Measurements from ENCODE around the gene CREBZF. TPM values are rescaled to one million over a fixed set of nuclear protein-coding genes. Genes with fewer than 3 reads are reported as not detected.

Gene CREBZF, protein sequence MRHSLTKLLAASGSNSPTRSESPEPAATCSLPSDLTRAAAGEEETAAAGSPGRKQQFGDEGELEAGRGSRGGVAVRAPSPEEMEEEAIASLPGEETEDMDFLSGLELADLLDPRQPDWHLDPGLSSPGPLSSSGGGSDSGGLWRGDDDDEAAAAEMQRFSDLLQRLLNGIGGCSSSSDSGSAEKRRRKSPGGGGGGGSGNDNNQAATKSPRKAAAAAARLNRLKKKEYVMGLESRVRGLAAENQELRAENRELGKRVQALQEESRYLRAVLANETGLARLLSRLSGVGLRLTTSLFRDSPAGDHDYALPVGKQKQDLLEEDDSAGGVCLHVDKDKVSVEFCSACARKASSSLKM
- total RNA-seq: 27.5 and 40.4 TPM in 2 replicates

- DNase-seq (ENCODE audit: low read depth, low spot score): peak; percentile 77
Measured at GRCh38 chr11:85664615-85665481, at the start of gene CREBZF. Gene CREBZF (minus strand): TSS chr11:85665129. CDS start chr11:85664875, 254 bp downstream.

DNA sequence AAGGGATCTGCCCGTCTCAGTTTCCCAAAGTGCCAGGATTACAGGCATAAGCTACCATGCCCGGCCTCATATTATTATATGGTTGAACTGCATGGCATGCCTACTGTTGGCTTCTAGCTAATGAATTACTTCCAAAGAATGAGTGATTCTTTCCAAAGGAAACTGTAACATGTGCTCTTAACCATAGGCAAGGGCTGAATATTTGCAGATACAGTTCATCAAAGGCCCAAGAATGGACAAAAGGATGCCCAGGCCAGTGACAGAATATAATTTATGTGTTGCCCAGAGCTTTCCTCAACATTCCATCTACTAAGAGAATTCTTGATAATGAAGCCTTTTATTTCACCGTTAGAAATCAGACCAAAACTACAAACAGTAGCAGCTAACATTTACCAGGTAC is 48.0 kb upstream of the CREBZF start:
- no peak for DNase-seq (ENCODE audit: low read depth, low spot score)

GRCh38 chr11:85710917-85711316 is 46.0 kb upstream of the CREBZF start:
- DNase-seq (ENCODE audit: low read depth, low spot score): no peak

GRCh38 chr11:85709941-85710702 is 45.2 kb upstream of the CREBZF start:
- no peak for DNase-seq (ENCODE audit: low read depth, low spot score)

DNA sequence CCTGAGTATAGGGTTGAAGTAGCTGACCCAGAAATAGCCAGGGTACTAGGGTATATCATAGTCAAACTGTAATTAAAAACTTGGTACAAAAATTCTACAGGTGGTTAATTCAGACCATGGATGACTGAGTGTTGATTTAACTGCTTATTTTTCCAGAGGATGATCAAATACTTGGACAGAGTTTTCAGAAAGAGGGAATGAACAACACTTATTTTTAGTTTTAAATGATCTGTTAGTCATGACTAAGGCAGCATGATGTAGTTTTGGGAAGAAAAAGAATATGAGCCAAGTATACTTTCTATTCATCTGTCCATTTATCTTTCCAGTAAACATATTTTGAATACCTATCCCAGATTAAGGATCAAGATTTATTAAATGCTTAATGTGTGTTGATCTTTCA is 40.9 kb upstream of the CREBZF start:
- no peak for DNase-seq (ENCODE audit: low read depth, low spot score)

DNA sequence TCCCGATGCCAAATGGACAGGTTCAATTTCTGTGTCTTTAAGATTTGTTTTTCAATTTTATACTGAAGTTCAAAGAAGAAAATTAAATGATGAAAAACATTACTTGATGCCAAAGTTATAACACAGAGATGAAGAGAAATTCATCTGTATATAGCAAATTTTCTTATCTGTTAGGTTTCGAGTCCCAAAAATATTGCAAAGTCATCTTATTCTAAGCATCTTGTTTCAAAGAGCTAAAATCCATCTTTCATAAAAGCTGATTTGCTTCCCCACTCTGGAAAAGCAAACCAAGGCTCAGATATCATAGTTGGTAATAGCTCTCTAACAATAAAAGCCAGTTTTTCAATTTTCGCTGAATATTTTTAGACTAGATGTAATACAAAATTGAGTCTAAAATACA is 40.0 kb upstream of the CREBZF start:
- DNase-seq (ENCODE audit: low read depth, low spot score): no peak

DNA sequence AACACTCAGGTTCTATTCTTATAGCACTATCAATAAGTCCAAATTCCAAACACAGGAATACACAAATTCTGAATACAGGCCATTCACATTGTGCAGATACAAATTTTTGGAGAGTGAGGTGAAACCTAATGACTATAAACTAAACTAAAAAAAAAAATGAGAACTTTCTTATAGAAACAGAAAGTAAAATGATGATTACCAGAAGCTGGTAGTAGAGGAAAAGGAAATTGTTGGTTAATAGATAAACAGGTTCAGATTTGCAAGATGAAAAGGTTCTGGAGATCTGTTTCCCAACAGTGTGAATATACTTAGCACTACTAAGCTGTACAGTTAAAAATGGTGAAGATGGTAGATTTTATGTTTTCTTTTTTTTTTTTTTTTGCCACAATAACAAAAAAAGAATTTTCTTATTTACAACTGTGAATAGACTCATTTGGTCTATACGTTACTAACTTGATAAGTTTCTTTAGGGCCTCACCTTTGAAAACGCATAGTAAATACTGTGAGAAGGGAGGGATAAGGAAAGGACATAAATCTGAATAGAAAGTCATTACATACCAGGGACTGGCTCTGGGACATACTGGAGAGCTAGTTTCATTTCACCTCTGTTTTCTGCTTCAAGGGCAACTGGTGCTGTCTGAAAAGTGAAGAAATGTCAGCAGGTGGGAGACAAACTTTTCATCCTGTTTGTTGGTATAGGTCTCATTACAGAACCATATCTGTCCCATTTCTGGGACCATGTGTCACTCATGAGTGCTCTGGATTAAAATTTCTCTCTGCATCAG is 35.2 kb upstream of the CREBZF start:
- DNase-seq (ENCODE audit: low read depth, low spot score): no peak

DNA sequence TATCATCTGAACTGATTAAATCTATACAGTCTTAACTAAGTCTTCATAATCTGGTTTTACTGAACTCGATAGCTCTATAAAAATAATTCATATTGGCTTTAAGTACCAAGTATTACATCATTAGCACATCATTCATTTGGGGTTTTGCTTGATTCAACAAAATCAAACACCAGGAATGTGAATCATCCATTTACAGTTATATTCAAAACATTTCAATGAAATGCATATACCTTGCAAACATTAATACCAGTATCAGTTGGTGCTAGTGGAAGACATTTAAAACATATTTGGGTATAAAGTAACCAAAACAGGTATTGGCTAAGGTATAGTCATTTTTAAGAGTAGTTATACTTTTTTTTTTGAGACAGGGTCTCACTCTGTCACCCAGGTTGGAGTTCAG is 33.3 kb upstream of the CREBZF start:
- DNase-seq (ENCODE audit: low read depth, low spot score): no peak

DNA sequence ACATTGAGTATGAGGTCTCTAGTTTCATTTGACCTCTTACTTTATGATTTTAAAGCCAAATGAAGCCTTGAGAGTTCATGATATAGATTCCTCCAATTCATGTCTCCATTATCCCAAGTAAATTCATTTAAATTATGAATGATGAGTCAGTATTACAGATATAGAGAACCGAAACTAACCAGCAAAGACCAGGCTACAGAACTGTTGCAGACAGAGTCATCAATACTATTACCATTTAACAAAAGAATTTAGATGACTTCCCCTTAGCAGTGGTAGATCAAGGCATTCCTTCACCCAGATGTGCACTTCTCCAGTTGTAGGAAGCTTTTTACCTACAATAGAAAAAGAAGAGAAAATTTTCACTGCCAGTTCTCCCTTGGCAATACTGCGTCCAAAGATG is 32.8 kb upstream of the CREBZF start:
- DNase-seq (ENCODE audit: low read depth, low spot score): no peak

DNA sequence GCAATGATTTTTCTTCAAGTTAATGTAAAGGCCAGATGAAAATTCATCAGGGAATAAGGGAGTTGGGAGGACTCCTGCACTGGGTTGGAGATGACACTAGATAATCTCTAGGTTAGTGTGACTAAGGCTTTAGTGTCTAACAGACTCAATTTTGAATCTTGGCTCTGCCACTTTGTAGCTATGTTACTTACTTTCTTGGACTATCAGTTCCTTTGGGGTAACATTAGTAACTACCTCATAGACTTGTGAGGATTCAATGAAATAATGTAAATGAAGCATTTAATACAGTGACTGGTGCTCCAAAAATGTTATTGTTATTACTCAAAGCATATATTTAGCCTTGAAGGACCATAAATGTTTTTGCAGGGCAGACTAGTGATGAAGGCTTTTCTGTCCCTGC is 30.6 kb upstream of the CREBZF start:
- no peak for DNase-seq (ENCODE audit: low read depth, low spot score)

GRCh38 chr11:85694385-85694980 is 29.6 kb upstream of the CREBZF start:
- peak; percentile 11 for DNase-seq (ENCODE audit: low read depth, low spot score)

- no peak for DNase-seq (ENCODE audit: low read depth, low spot score)
Measured at GRCh38 chr11:85685820-85686459, 21.0 kb upstream of the CREBZF start, which contains the start of gene CCDC89. Gene CCDC89 (minus strand): TSS chr11:85686195. CDS start chr11:85686130, 65 bp downstream.

DNA sequence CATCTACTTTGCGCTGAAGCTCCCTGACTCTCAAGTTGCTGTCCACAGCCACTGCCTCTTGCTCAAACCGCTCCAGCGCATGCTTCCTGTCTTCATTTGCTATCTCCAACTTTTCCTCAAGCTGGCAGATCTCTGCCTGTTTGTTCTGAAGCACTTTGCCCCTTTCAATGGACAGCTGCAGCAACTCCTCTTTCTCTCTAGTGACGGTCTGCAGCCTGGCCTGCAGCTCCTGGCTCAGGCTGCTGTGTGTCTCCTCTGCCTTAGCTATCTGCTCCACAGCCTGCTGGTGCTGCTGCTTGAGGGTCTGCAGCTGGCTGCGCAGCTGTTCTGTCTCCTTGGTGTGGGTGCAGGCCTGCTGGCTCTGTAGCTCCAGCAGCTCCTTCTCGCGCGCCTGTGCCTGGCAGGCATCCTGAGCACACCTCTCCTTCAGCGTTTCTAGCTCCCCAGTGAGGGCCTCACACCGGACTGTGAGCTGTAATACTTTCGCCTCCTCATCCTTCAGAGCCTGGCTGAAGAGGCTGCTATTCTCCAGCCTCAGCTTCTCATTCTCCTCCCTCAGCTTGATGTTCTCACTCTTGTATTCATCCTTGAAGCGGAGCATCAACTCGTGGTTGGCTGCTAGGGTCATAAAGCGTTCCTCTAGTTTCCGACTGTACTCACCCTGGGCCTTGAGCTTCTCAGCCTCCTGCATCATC is 20.3 kb upstream of the CREBZF start:
- no peak for DNase-seq (ENCODE audit: low read depth, low spot score)

DNA sequence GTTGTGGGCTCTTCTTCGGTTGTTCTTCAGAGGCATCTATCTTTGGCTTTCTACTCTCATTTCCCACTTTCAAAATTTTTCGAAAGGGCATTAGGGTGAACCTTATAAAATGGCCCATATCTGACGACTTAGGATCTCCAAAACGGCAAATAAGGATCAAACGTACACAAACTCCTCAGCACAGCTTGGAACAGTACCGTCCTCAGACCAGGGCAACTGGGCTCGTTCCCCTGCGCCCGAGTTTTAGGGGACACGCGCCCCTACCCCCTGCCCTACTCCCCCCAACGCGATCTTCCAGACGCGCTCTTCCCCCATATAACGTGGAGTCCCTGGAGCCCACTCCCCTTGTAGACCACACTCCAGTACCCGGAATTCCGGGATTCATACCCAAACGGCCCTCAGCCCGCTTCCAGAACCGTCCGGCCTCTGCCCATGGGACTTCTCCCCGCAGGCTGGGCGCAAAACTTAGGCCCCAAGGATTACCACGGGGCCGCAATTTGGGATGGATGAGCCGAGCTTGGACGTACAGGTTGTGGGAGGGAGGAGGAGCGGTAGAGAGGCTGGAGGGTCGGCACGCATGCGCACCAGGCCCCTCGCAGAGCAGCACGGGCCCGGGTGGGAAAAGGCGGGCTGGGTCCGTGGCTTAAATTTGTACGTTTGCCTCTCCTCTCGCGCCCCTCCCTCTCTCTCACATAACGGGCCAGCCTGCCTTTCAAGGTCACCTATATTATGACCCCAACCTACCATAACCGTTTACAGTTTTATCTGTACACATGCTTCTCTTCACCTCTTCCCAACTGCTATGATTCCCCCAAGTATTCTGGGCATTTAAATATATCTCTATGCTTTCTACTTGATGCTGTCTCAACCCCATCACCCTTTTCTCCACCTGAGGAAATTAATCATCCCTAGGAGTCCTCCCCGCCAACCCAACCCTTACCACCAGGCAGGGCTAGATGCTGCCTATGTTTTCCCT is 17.7 kb upstream of the CREBZF start:
- no peak for DNase-seq (ENCODE audit: low read depth, low spot score)

DNA sequence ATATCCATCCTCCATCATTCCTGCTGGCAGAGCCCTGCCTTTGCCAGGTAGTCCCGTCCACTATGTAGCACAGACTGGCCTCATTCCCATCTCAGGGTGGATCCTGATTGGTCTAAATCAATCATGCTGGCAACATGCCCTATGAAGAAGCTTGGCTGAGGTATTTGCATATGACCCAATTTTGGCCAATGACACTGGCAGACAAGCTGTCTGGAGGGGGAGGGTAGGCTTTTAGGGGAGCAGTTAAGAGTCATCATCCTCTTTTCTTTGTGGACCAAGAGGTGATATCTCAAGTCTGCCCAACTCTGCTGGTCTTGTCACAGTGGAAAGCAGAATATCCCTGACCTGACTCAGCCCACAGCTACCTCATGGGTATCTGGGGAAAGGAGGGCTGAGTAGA is 16.0 kb upstream of the CREBZF start:
- no peak for DNase-seq (ENCODE audit: low read depth, low spot score)

- DNase-seq (ENCODE audit: low read depth, low spot score): no peak
Measured at GRCh38 chr11:85679576-85679975, 14.6 kb upstream of the CREBZF start.

- DNase-seq (ENCODE audit: low read depth, low spot score): no peak
Measured at GRCh38 chr11:85673393-85673792, 8.5 kb upstream of the CREBZF start.
